ENCODE data around the gene HLCS.
A peak's percentile ranks its signal among the peaks of the same experiment; 100 is the strongest.

DNA sequence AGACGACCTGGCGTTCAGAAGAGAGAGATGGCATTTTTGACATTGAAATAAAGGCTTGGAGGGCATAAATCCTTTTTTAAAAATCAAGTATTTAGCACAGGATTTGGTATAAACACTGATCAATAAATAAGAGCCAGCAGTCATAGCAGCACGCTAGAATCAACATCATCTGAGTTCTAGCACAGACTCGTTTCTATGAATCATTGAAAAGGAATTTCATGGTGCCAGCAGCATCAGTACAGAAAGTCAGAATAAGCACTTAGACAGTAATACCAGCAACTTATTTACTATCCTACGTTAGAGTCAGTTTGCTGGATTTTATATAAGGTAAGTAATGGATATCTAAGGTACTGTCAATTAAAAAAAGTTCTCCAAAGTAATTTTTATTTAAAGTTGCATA lies 119.3 kb downstream of the HLCS start:
- no peak for TF ChIP-seq CTCF (IDR thresholded peaks at IDR 0.05)
- no peak for TF ChIP-seq POLR2A (IDR thresholded peaks at IDR 0.05)
- peak in 1 of 2 donors; percentile 53 for TF ChIP-seq POLR2AphosphoS5 (IDR thresholded peaks at IDR 0.05; ENCODE audit: insufficient read depth in 1 of 2, low read depth in 1 of 2)
